Central memory CD4-positive, alpha-beta T cell (primary cell): ENCODE data around the gene AMOTL1.
"Not testable (repeated sequence)": the region's sequence is repeated elsewhere in the genome, so short reads cannot be mapped to it uniquely, and the experiment has no call there.

Experiments
- DNase-seq: peaks from one replicate; pipeline ENCODE4 v3.0.0; 2022

The AMOTL1 gene

DNA sequence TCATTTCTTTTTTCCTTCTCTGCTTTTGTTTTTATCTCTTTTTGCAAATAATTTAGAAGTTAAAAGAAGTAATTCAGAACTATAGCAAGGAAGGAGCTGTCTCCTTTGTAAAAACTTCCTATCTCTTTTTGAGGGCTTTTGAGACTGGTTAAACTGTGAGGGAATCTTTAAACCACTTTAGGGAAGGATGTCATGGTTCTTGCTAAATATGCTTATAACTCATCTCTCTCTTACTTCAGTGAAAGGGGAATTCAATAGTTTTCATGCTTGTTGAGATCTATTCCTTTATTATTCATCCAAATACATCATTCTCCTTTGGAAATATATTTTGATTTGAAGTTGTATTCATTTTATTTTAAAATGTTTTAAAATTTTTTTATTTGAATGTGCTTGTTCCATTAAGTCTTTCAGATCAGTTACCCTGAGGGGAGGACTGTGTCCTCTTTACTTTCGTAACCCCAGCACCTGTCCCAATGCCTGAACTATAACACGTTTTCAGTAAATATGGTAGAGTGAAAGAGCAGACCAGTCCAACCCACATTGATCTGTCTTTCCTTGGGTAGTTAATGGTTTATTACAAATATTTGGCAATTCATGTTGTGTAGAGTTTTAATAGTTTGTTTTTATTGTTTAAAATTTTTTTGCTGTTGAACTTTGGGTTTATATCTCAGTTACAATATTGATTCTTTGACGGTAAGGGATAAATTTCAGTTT, 27.5 kb downstream of the AMOTL1 start:
- no peak for DNase-seq

GRCh38 chr11:94796190-94796580, 28.0 kb downstream of the AMOTL1 start:
- DNase-seq: no peak

- DNase-seq: no peak
Measured at GRCh38 chr11:94796863-94797262, 28.7 kb downstream of the AMOTL1 start.

GRCh38 chr11:94799726-94800125, 31.6 kb downstream of the AMOTL1 start:
- no peak for DNase-seq

DNA sequence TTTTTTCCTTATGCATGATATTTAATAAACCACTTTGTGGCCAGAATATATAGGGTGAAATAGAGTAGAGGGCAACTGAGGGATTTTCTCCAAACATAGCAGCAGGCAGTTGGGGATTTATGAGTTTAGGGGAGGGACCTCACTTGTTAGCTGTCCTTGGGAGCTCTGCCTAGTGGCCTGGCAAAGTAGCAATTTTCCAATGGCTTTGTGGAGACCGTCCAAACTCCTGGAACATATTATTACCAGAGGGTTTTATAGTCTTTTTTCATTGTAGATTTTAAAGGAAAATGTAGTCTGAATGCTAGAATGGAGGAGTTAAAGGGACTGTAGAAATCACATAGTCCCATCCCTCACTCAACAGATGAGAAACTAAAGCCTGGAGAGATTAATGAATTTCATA, 32.3 kb downstream of the AMOTL1 start:
- DNase-seq: no peak

DNA sequence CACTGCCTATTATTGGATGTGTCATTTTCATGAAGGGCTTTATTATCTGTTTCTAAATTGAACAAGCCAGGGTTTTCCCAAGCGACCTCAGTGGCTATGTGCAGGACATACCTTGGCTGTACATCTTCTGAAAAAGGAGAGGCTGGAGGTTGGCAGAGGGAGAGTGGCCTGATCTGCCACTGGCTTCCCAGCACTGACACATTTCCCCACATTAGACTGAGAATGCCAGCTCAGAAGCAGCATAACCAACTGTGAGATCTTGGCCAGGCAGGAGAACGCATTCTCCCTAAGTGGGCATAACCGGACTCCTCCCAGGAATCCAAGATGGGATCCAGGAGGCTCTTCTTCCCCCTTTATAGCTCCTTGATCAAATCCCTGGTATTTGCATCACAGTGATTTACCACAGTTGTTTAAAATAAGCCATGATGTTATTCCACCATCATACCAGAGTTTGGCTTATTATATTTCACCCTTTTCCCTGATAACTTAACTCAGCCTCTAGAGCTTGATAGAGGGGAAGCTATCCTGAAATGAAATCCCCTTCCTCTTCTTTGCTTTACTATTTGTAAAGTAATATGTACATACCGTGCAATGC, 33.8 kb downstream of the AMOTL1 start:
- DNase-seq: no peak

DNA sequence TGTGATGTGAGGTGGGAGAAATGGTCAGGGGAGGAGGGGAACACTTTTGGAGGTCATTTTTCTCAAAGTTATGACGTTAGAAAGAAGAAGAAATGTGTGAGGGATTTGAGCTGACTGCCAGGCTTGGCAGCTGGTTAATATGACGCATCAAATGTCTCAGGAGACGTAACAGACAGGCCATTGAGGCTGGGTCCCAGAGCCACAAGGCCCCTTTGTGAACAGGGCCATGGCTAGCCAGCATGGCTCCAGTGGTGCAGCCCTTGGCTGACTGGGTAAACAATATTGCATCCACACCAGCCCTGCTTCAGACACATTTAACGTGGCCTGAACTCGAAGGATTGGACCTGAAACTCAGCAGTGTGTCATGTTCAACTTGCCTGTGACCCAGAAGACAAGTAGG, 34.3 kb downstream of the AMOTL1 start:
- DNase-seq: no peak

- no peak for DNase-seq
Measured at GRCh38 chr11:94803491-94803890, 35.3 kb downstream of the AMOTL1 start.

GRCh38 chr11:94804874-94805273, 36.7 kb downstream of the AMOTL1 start:
- no peak for DNase-seq

DNA sequence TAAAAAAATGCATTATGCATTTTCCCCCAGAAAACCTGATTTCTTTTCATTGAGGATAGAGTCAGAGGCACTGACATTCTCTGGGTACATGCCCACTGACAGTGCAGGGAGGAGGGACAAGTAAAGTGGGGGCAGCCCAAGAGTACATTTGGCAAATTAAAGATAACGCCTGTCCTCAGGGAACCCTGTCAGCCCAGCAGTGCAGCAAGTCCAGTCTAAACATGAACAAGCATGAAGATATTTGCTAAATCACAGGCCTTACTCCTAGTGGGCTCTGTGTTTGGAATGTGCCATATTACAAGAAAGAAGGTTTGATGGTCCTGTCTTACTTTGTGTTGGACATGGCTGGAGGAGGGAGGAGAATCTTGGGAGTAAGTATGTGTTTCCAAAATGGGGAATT, 37.9 kb downstream of the AMOTL1 start:
- no peak for DNase-seq

DNA sequence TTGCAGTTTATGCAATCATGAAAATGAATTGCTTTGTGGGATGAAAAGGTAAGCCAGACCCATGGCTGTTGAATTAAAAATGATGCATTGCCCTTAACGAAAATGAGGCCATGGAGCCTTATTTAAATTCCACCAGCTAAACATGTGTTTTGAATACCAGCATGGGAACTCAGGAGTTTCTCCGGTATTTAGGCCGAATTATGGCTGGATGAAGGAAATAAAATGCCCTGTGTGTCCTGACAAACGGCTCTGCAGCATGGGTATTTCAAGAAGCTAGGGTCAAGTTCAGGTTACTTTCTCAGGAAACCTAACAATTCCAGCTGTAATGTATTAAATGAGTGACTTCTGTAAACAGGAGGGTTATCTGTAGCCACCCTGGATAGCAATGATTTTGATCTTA, 38.3 kb downstream of the AMOTL1 start:
- DNase-seq: no peak

DNA sequence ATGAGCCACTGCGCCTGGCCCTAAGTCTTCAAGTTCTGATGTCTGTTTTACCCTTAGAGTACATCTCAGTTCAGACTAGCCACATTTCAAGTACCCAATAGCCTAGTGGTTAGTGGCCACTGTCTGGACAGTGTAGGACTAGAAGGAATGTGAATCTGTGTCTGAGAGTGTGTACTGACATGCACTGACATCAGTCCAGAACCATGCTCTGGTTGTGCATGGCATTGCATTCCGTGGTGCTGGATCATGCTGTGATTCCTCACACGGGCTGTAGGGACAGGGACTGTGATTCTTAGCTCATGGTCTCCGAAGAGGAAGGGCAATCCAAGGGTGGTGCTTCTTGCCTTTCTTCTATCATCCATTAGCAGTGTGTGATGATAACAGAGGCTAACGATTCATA, 41.1 kb downstream of the AMOTL1 start:
- DNase-seq: no peak

DNA sequence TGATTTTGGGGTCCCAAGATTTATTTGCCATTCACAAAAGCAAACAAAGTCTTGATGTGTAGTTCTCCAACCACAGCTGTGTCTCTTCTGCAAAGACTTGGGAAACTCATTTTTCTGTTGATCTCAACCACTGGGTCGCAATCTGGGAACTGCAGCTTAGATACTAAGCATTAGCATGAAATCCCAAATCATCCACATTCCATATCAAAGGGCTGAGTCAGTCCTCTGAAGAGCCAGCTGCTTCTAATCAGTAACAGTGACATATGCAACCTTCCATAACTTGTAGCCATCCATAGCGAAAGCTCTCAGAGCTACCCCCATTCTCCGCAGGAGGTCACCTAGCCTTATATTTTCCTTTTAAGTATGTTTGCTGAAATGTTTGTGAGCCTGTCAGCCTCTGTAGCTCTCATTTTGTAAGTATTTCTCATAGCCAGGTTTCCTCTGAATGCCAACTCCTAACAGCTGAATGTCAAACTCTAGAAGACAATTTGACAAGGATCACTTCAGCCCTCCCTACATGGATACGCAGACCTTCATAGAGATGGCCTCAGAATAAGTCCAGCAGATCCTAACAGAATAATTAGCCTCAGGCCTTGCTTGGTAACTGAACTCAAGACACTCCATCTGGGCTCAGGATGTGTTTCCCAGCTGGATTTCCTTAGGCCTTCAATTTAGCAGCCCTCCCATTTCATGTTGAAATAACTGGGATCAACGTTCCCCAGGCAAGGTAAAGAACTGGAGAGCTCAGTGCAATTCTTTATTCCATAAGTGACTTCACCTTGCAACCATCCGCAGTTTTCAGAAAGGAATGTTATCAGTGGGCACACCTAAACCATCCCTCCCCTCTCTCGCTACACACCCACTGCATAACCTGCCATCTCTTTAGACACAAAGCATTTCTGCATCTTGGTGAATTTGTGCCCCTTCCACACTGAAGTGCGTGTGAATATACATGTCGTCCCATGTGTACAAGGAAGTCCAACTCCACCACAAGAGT, 44.9 kb downstream of the AMOTL1 start:
- not testable (repeated sequence) for DNase-seq

- no peak for DNase-seq
Measured at GRCh38 chr11:94814272-94814976, 46.3 kb downstream of the AMOTL1 start.

DNA sequence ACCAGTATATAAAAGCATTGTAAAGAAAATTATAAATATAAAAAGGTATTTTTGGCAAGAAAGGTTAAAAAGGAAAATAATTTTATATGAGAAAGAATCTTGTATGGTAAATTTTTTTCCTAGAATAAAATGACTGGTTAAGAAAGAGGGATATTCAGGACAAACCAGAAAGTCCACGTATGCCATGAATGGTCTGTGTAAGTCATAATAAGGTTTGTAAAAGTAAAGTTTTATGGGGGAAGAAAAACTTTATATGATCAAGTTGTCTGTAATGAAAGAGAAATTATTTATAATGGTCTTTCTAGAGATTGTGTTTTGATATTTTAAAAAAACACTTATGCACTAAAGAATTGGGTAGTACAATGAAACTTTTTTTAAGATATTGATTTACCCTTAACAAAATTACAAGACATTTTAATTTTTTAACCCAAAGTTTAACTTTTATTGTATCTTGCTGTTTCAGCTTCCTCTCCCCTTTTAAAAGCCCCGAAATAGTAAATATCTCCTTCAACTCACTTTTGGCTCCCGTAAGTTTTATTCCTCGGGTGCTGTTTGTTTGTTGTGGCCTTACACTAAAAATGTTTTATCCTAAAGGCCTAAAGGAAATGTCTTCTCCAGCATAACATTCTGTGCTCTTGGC, 47.7 kb downstream of the AMOTL1 start:
- no peak for DNase-seq

- DNase-seq: no peak
Measured at GRCh38 chr11:94820480-94820879, 52.3 kb downstream of the AMOTL1 start.

GRCh38 chr11:94821439-94821838, 53.3 kb downstream of the AMOTL1 start:
- no peak for DNase-seq

DNA sequence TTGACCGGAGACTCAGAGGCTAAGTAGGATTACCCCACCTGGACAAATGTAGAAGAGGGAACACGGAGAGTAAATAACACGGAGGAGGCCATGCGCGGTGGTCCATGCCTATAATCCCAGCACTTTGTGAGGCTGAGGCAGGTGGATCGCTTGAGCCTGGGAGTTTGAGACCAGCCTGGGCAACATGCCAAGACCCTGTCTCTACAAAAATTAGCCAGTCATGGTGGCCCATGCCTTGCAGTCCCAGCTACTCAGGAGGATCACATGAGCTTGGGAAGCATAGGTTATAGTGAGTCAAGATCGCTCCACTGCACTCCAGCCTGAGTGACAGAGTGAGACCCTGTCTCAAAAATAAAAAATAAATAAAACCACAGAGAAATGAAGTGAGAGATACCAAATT, 53.9 kb downstream of the AMOTL1 start:
- DNase-seq: no peak

- no peak for DNase-seq
Measured at GRCh38 chr11:94823102-94823732, 55.1 kb downstream of the AMOTL1 start.

DNA sequence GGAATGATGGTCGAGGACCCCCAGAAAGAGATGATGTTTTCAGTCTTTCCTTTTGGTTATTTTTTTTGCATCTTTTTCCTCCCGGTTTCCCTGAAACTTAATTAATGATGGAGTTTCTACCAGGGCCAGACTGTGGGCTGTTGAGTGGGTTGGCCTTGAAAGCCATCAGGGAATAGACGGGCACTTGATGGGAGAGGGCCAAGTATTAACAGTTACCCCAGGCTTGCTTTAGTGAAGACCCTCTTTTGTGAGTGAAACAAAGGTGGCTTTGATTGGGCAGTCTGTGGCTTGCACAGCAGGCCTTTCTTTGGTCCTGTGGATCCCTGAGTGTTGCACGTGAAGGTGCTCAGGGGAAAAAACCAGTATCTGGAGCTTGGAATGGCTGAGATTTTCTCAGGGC, 56.9 kb downstream of the AMOTL1 start:
- DNase-seq: no peak

- no peak for DNase-seq
Measured at GRCh38 chr11:94825481-94825880, 57.3 kb downstream of the AMOTL1 start.

GRCh38 chr11:94826415-94826814, 58.3 kb downstream of the AMOTL1 start:
- DNase-seq: no peak
